ENCODE results near the gene PRR30. TPM values are rescaled to one million over a fixed set of nuclear protein-coding genes. Genes with fewer than 3 reads are reported as not detected.

Gene PRR30
- total RNA-seq, 3 donors from 2014 or later: not detected

DNA sequence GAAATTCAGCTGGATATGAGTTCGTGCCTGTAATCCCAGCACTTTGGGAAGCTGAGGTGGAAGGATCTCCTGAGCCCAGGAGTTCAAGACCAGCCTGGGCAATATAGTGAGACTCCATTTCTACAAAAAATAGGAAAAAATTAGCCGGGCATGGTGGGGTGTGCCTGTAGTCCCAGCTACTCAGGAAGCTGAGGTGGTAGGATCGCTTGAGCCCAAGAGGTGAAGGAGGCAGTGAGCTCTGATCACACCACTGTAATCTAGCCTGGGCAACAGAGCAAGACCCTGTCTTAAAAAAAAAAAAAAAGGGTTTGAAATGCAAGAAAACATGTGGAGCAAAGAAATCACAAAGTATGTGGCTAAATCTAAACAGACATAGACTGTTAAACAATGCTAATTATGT is 30.1 kb downstream of the PRR30 start:
- Histone ChIP-seq H3K36me3 (no peaks in the 10 kb centered on the region), H3K27ac (no peak overlapping the region), H3K4me3 (no peak overlapping the region), H3K9me3 (no peaks in the 10 kb centered on the region), H3K4me1 (no peaks in the 10 kb centered on the region), H3K27me3 (no peaks in the 10 kb centered on the region)
- DNase-seq (ENCODE audit: low spot score in 2 of 2): no peak
- intact Hi-C loops (cut with DNase I; ENCODE audit: low total_unique reads): no loop called here
- TF ChIP-seq POLR2A (IDR thresholded peaks at IDR 0.05): no peak

DNA sequence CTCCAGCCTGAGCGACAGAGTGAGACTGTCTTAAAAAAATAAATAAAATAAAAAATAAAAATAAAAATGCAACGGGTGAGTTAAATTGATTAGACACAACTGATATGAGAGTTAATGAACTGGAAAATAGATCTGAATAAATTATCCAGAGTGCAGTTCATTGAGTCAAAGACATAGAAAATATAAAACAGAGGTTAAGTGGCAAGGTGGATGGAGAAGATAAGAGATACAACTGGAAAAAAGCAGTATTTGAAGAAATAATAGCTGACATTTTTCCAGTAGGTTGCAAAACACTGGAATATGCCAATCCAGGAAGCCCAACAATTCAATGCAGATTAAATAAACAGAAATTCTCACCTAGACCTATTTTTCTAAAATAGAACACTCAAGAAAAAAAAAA is 31.0 kb downstream of the PRR30 start:
- no peak for DNase-seq (ENCODE audit: low spot score in 2 of 2)
- no peaks in the 10 kb centered on the region for H3K9me3 ChIP-seq
- H3K27me3 ChIP-seq: no peaks in the 10 kb centered on the region
- TF ChIP-seq POLR2A (IDR thresholded peaks at IDR 0.05): no peak
- TF ChIP-seq, protein P1, sequence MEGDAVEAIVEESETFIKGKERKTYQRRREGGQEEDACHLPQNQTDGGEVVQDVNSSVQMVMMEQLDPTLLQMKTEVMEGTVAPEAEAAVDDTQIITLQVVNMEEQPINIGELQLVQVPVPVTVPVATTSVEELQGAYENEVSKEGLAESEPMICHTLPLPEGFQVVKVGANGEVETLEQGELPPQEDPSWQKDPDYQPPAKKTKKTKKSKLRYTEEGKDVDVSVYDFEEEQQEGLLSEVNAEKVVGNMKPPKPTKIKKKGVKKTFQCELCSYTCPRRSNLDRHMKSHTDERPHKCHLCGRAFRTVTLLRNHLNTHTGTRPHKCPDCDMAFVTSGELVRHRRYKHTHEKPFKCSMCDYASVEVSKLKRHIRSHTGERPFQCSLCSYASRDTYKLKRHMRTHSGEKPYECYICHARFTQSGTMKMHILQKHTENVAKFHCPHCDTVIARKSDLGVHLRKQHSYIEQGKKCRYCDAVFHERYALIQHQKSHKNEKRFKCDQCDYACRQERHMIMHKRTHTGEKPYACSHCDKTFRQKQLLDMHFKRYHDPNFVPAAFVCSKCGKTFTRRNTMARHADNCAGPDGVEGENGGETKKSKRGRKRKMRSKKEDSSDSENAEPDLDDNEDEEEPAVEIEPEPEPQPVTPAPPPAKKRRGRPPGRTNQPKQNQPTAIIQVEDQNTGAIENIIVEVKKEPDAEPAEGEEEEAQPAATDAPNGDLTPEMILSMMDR (IDR thresholded peaks at IDR 0.05): no peak
- TF ChIP-seq POLR2AphosphoS5 (IDR thresholded peaks at IDR 0.05): no peak
- H3K27ac ChIP-seq: no peak overlapping the region
- no peak overlapping the region for H3K4me3 ChIP-seq
- no peaks in the 10 kb centered on the region for H3K36me3 ChIP-seq
- intact Hi-C loops (cut with DNase I; ENCODE audit: low total_unique reads): no loop called here
- no peaks in the 10 kb centered on the region for H3K4me1 ChIP-seq

DNA sequence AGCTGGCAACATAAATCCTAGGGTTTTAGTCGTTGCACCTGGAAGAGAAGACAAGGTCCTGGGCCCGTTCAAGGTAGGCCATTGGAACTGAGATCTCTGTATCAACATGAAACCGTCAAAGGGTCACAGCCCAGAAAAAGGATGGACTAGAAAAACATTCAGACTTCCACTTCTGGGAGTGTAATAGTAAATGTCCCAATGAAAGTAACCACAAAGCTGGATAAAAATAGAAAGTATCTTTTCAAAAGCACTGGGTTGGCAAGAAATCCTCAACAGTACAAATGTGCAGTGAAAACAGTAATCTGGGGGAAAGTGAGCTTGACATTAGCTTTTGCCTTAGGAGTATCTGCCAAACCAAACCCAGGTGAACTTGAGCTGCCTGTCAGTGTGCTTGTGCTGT is 33.2 kb downstream of the PRR30 start:
- no peaks in the 10 kb centered on the region for H3K36me3 ChIP-seq
- no peak for DNase-seq (ENCODE audit: low spot score in 2 of 2)
- H3K27ac ChIP-seq: no peak overlapping the region
- no peak overlapping the region for H3K4me3 ChIP-seq
- intact Hi-C loops (cut with DNase I; ENCODE audit: low total_unique reads): no loop called here
- H3K27me3 ChIP-seq: no peaks in the 10 kb centered on the region
- no peaks in the 10 kb centered on the region for H3K9me3 ChIP-seq
- TF ChIP-seq POLR2A (IDR thresholded peaks at IDR 0.05) (no peak), POLR2AphosphoS5 (IDR thresholded peaks at IDR 0.05) (no peak)
- TF ChIP-seq, protein P1 (IDR thresholded peaks at IDR 0.05): no peak
- H3K4me1 ChIP-seq: no peaks in the 10 kb centered on the region

DNA sequence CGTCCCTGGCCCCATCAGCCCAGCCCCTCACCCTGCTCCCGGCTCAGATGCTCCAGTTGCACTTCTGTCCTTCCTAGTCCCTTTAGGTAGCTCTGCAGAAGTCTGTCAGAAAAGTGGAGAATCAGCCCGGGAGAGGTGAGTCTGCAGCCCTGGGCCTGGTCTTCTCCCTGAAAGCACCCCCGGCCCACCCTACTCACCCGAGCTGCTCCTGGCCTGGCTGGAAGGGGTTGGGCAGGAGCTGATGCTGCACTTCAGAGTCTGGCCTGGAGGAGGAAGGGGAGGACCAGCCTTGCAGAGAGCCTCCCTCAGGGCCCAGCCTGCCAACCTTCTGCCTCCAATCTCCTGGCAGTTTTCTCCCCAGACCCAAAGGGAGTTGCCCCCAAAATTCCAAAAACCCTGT is 36.9 kb downstream of the PRR30 start:
- intact Hi-C loops (cut with DNase I; ENCODE audit: low total_unique reads): no loop called here
- no peaks in the 10 kb centered on the region for H3K36me3 ChIP-seq
- no peak for DNase-seq (ENCODE audit: low spot score in 2 of 2)
- no peaks in the 10 kb centered on the region for H3K27me3 ChIP-seq
- no peak overlapping the region for H3K27ac ChIP-seq
- no peaks in the 10 kb centered on the region for H3K9me3 ChIP-seq
- no peaks in the 10 kb centered on the region for H3K4me1 ChIP-seq
- TF ChIP-seq, protein P1 (IDR thresholded peaks at IDR 0.05): no peak
- TF ChIP-seq POLR2A (IDR thresholded peaks at IDR 0.05): no peak
- no peak for TF ChIP-seq POLR2AphosphoS5 (IDR thresholded peaks at IDR 0.05)
- no peak overlapping the region for H3K4me3 ChIP-seq

DNA sequence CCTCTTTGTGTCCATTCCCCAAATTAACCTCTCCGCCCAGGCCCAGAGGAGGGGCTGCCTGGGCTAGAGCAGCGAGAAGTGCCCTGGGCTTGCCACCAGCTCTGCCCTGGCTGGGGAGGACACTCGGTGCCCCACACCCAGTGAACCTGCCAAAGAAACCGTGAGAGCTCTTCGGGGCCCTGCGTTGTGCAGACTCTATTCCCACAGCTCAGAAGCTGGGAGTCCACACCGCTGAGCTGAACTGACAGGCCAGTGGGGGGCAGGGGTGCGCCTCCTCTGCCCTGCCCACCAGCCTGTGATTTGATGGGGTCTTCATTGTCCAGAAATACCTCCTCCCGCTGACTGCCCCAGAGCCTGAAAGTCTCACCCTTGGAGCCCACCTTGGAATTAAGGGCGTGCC is 39.2 kb downstream of the PRR30 start:
- no peaks in the 10 kb centered on the region for H3K27me3 ChIP-seq
- intact Hi-C loops (cut with DNase I; ENCODE audit: low total_unique reads): no loop called here
- DNase-seq (ENCODE audit: low spot score in 2 of 2): no peak

More for the DNA sequence above, 39.2 kb downstream of the PRR30 start:
- no peak overlapping the region for H3K4me3 ChIP-seq
- H3K4me1 ChIP-seq: peaks cover 0 to 4% of the 10 kb centered on the region in 2 donors
- no peak overlapping the region for H3K27ac ChIP-seq
- H3K36me3 ChIP-seq: no peaks in the 10 kb centered on the region
- TF ChIP-seq, protein P1 (IDR thresholded peaks at IDR 0.05): no peak
- TF ChIP-seq POLR2AphosphoS5 (IDR thresholded peaks at IDR 0.05) (no peak), POLR2A (IDR thresholded peaks at IDR 0.05) (no peak)
- no peaks in the 10 kb centered on the region for H3K9me3 ChIP-seq
